NCI-H2196 treated with DMSO at 0.1 percent for 48 hours (cell line): ENCODE data around the gene SLC43A3.

Experiments used
- DNase-seq: peaks from one replicate; lab custom pipeline; 2025; ENCODE audit not compliant: unreplicated experiment; lab: John Stamatoyannopoulos, UW

The SLC43A3 gene

GRCh38 chr11:57430952-57431351 is 4.0 kb upstream of the SLC43A3 start:
- DNase-seq, result no peak

DNA sequence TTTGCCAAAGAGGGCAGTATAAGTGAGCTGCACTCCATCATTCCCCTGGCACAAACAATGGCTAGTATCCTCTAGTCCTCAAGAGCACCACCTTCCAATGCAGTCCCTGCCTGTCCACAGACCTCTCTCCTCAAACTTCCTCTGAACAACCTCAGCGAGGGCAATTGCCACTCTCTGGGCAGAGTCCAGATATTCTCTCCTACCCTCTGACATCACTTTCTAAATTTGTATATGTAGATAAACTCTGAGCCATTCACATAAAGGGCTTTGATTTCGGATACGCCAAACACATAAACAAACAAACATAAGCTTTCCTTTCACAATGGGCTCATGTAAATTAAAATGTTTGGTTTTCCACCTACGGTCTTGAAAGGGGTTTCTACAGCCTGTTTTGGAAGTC is 3.0 kb upstream of the SLC43A3 start:
- DNase-seq, result no peak

DNA sequence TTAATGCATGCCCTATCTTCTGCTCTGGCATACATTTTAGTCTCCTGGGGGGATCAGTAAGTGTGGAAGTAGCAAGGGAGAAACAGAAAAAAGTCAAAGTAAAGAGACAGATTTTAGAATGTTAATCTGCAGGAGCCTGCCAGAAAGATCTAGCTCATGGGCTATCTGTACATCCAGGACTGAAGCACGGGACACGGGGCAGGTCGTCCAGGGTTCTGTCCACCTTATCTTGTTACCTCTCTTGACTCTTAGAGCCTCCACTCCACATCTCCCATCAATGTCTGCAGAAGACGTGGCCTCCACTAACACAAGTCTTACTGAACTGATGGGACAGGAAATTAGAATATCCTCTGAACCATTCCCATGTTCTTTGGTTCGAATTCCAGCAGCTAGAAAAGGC is 1.7 kb upstream of the SLC43A3 start:
- DNase-seq, result no peak

- DNase-seq, result no peak
Observed at GRCh38 chr11:57427727-57428082, 784 bp upstream of the SLC43A3 start.

- no peak for DNase-seq
Observed at GRCh38 chr11:57426439-57426928, 437 bp downstream of the SLC43A3 start.

DNA sequence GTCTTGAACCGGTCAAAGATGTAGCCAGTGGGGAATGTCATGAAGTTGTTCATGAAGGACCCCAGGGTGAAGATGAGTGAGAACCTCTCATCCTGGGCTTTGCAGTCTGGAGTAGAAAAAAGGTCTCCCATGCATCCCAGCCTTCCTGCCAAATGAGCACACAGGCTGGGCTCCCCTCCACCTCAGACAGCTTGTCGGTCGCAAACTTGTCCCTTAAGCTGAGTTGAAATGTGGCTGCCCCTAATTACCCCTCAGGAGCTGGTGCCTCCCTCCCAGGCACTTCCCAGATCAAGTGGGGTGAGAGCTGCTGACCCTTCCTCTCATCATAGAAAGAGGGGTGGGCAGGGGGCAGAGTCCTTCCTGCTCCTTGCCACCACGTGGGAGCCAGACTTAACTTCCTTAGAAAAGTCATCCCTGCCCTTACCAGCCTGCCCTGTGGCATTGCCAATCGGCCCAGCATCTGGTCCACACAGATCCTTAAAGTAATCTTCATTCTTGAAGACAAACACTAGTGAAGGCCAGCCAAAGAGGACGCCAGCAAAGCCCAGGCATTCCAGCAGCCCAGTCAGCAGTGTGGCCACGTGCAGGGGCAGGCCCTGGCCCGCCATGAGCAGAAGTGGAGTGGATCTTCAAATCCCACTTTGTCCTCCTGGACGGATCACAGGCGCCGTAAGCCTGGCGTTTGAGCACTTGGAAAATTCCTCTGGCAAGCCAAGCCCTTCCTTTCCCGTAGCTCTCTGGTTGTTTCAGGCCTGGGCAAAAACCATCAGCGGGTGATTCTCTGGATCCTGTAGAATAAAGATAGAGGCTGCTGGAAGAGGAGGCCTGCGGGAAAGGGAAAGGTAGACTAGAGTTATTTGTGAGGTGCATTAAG is 1.1 kb downstream of the SLC43A3 start:
- no peak for DNase-seq

DNA sequence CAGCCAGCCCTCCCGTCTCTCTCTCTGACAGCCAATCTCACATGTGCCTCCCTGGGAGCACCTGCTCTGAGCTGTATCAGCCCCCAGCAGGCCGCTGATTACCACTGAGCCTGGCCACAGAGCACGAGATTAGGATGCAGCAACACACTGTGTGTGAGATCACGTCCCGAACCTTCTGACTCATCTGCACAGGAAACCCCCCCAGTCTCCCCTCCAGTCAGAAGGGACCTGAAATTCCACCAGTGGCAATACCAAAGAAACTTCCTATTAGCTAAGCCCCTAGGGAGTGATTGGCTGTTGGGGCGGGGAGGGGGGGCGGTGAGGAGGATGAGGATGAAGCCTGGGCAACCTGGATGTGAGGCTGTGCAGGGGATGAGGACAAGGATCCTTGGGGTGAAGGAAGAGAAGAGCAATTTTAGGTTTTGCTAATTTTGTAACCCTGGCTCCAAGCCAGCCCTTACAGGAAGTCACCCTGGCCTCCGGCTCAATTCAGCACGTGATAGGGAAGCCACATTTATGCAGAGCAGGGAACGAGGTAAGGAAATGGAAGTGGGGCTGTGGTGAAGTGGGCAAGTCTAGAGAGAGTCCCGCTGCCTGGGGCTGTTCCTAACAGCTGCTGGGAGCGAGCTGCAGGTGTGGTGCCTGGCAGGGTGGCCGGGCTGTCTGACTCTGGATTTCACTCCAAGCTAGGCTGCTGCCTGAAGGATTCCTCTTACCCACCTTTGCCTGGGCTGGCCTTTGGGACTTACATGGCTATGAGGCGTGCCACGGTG is 1.9 kb downstream of the SLC43A3 start:
- no peak for DNase-seq

DNA sequence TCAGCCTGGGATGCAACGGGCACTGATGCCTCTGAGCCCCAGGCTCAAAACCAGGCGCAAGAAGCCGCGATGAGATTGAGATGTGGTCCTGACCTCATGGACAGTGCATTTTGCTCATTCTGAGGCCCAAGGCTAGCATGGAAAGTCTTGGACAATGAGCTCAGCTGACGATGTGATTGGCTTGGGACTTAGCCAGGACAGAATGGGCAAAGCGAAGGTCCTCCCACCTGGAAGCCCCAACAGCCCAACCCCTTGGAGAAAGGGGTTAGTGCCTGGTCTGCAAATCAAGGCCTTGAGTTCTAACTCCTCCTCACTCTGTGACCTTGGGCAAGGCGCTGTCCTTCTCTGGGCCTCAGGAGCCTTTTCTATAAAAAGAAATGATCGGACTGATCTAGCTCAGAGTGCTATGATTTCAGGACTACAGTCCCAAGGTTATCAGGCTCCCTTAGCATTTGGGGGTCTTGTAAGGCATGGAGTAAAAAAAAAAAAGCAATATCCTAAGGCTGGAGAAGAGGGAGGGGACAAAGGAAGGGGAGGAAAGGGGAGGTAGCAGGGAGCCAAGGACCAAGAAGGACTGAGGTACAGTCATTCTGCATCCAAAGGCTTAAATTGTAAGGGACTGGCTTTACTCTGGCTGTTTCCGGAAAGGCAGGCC is 2.7 kb downstream of the SLC43A3 start:
- DNase-seq, result no peak

GRCh38 chr11:57422669-57423068 is 4.3 kb downstream of the SLC43A3 start:
- DNase-seq, result no peak

- DNase-seq, result no peak
Observed at GRCh38 chr11:57421805-57422204, 5.1 kb downstream of the SLC43A3 start.

DNA sequence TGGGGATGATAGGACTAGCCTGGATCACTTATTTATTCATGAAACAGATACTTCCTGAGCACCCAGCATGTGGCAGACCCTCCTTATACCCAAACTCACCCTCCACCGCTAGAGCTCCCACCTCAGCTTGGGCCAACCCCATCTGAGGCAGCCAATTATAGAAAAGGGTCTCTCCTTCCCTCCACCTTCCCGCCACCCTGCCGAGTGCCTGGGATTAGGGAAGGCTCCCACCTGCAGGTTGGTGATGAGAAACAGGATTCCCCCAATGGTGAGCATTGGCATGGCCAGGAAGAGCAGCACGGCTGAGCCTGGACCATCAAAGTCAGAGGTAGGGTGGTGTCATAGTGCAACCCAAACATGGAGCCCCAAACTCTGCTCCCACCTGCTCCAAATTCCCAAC is 5.9 kb downstream of the SLC43A3 start:
- no peak for DNase-seq

- no peak for DNase-seq
Observed at GRCh38 chr11:57419146-57419545, 7.8 kb downstream of the SLC43A3 start.

DNA sequence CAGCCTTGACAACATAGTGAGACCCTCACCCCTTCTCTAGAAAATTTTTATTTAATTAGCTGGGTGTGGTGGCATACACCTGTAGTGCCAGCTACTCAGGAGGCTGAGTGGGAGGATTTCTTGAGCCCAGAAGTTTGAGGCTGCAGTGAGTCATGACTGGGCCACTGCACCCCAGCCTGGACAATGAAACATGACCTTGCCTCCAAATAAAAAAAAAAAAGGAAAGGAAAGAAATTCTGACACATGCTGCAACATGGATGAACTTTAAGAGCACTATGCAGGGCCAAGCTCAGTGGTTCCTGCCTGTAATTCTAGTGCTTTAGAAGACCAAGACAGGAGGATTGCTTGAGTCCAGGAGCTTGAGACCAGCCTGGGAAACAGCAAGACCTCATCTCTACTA is 8.8 kb downstream of the SLC43A3 start:
- DNase-seq, result no peak

DNA sequence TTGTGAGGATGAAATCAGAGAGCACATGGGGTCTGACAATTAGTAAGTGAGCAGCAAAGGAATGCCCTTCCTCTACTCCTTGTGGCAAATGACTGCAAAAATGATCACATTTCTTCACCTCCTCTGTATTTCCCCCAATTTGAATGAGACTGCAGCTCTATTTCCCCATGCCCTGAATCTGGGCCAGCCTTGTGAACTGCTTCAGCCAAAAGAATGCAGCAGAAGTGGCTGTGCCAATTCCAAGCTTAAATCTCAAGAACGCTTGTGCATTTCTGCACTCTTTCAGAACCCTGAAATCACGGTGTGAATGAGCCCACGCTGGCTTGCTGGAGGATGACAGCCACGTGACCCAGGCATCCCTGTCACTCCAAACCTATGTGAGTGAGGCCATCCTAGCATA is 9.9 kb downstream of the SLC43A3 start:
- DNase-seq, result no peak

GRCh38 chr11:57416436-57416835 is 10.5 kb downstream of the SLC43A3 start:
- no peak for DNase-seq

GRCh38 chr11:57414612-57415212 is 12.2 kb downstream of the SLC43A3 start:
- no peak for DNase-seq

DNA sequence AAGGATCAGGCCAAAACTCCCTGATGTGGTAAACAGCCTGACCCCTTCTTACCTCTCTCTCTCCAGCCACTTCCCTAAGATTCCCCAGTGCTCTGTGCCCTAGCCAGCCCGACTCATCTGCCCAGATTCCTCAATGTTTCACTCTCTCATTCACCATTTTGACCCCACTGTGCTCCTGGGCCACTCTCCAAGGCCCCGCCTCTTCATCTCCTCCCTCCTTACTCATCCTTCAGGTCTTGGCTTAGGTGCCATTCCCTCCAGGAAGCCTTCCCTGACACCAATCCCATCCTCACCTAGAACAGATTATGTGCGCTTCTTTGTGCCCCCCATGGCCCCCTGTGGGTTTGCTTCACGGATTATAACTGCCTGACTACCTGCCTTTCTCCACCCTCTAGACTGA is 13.2 kb downstream of the SLC43A3 start:
- no peak for DNase-seq

- no peak for DNase-seq
Observed at GRCh38 chr11:57410287-57410686, 16.6 kb downstream of the SLC43A3 start.

- DNase-seq, result no peak
Observed at GRCh38 chr11:57409321-57410100, 17.4 kb downstream of the SLC43A3 start.

- DNase-seq, result no peak
Observed at GRCh38 chr11:57408771-57409170, 18.1 kb downstream of the SLC43A3 start.
